WTC11 (cell line): ENCODE measurements around the gene WDR64.

Source experiments
- CTCF ChIP-seq: fragments of 200-600 bp; IDR thresholded peaks from 2 replicates; pipeline ENCODE4 v1.8.0; 2022; ENCODE audit warnings: antibody characterized with exemption
- E2F4 ChIP-seq: sonication (generic); formaldehyde crosslinking; IDR thresholded peaks from 2 replicates; pipeline ENCODE4 v1.8.1; 2022; ENCODE audit warnings: low read depth, mild to moderate bottlenecking, moderate library complexity, missing genetic modification reagents, borderline replicate concordance
- JUN ChIP-seq: sonication (generic); formaldehyde crosslinking; IDR thresholded peaks from 2 replicates; pipeline ENCODE4 v1.8.0; 2023; ENCODE audit warnings: mild to moderate bottlenecking, missing genetic modification reagents
- MAX ChIP-seq: sonication (generic); formaldehyde crosslinking; IDR thresholded peaks from 2 replicates; pipeline ENCODE4 v1.8.0; 2022; ENCODE audit warnings: mild to moderate bottlenecking, missing genetic modification reagents
- NFATC4 ChIP-seq: fragments of 250-450 bp; sonication (Bioruptor Pico); IDR thresholded peaks from 2 replicates; pipeline ENCODE4 v1.9.0; 2021; ENCODE audit warnings: mild to moderate bottlenecking
- NR2C2 ChIP-seq: sonication (generic); formaldehyde crosslinking; IDR thresholded peaks from 2 replicates; pipeline ENCODE4 v1.8.0; 2022; ENCODE audit warnings: mild to moderate bottlenecking, missing genetic modification reagents
- ZNF396 ChIP-seq: fragments of 250-450 bp; sonication (Bioruptor Pico); IDR thresholded peaks from 2 replicates; pipeline ENCODE4 v1.8.0; 2021; ENCODE audit warnings: mild to moderate bottlenecking, moderate library complexity, borderline replicate concordance
- ZNF512 ChIP-seq: sonication (generic); formaldehyde crosslinking; IDR thresholded peaks from 2 replicates; pipeline ENCODE4 v1.8.1; 2022; ENCODE audit warnings: missing genetic modification reagents, borderline replicate concordance
- TF ChIP-seq, protein P1 (sequence below): sonication (generic); formaldehyde crosslinking; IDR thresholded peaks from 2 replicates; pipeline ENCODE4 v1.8.0; 2022; ENCODE audit warnings: mild to moderate bottlenecking, missing genetic modification reagents

GRCh38 chr1:241721011-241721410, 68.9 kb downstream of the WDR64 start:
- TF ChIP-seq, protein P1, sequence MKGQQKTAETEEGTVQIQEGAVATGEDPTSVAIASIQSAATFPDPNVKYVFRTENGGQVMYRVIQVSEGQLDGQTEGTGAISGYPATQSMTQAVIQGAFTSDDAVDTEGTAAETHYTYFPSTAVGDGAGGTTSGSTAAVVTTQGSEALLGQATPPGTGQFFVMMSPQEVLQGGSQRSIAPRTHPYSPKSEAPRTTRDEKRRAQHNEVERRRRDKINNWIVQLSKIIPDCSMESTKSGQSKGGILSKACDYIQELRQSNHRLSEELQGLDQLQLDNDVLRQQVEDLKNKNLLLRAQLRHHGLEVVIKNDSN (CRISPR knock-in tag), result no peak
- TF ChIP-seq CTCF, result no peak
- no peak for TF ChIP-seq MAX (CRISPR knock-in tag)
- TF ChIP-seq JUN, result no peak
- TF ChIP-seq ZNF512 (CRISPR knock-in tag), result no peak
- no peak for TF ChIP-seq NR2C2 (CRISPR knock-in tag)
- no peak for TF ChIP-seq NFATC4 (CRISPR knock-in tag)
- TF ChIP-seq ZNF396 (CRISPR knock-in tag), result no peak
- TF ChIP-seq E2F4, result no peak
